HG02970 (cell line): ENCODE measurements around the gene PGRMC2.

Experiments used
- ATAC-seq: cut with Tn5 transposase; IDR thresholded peaks from one replicate; pipeline ENCODE4 v1.9.1; 2021; ENCODE audit warnings: mild to moderate bottlenecking, moderate library complexity, moderate number of reproducible peaks; ENCODE audit not compliant: unreplicated experiment, low FRiP score

The PGRMC2 gene

GRCh38 chr4:128287141-128287870, at the start of gene PGRMC2:
TSS of gene PGRMC2 (minus strand) at chr4:128287813. CDS start at chr4:128287790, 23 bp downstream.
- no peak for ATAC-seq

GRCh38 chr4:128335541-128335940, 47.9 kb upstream of the PGRMC2 start:
- no peak for ATAC-seq

DNA sequence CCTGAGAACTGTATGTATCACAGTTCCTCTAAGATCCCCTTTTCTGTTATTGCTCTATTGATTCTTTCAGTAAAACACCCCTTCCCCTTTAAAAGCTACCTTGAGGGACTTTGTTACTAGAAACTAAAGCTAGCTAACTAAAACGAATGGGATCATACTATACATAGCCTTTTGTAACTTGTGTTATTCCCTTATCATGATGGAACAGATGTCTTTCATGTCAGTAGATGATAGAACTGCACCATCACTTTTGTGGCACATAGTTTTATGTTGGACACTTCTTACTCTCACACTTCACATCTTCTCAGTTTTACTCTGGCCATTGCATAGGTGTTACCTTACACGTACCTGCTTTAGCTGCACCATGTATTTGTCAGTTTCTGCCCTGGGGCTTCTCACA, 46.6 kb upstream of the PGRMC2 start:
- no peak for ATAC-seq

DNA sequence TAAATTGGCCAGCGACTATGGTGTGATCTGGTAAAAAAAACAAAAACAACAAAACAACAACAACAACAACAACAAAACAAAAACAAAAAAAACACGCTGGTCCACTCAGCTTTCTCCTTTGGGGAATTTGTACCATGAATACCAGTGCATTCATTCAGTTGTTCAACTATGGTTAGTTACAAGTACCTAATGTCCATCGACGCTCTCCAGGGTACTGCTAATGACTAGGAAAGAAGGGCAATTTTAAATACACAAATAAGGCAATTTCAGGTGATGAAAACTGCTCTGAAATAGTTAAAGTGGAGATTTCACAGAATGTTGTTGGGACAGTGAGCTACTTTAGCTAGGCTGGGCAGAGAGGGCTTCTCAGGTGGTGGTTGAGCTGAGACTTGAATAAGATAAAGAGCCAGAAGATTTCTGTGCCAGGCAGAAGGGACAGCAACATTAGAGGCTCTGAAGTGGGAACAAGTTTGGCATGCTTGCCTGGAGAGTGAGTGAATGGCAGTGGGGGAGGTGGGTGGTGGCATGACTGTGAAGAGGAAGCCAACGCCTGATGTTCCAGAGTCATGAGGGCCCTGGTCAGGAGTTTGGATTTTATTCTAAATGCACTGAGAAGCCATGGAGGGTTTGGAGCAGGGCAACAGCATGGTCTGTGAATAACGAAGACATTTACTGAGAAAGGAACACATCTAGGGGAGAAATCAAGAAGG, 45.9 kb upstream of the PGRMC2 start:
- ATAC-seq, result no peak

DNA sequence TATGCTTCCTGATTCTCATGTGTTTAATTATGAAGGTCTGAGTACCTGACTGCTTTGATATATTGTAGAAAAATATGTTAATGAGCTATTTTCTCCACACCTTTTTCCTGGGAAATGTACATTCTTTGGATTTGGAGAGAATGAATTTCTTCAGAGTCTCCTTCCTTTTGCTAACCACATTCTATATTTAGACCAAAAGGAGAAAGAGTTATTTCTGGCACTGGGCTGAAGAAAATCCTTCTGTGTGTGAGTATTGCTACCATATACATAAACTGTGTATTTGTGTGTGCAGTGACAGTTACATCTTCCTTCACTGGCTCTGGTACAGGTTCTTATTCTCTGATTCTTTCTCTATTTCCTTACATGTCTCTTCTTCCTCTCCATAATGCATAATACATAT, 44.5 kb upstream of the PGRMC2 start:
- ATAC-seq, result no peak

GRCh38 chr4:128329638-128330037, 42.0 kb upstream of the PGRMC2 start:
- ATAC-seq, result no peak

GRCh38 chr4:128328106-128328505, 40.5 kb upstream of the PGRMC2 start:
- no peak for ATAC-seq

GRCh38 chr4:128323401-128323800, 35.8 kb upstream of the PGRMC2 start:
- no peak for ATAC-seq

DNA sequence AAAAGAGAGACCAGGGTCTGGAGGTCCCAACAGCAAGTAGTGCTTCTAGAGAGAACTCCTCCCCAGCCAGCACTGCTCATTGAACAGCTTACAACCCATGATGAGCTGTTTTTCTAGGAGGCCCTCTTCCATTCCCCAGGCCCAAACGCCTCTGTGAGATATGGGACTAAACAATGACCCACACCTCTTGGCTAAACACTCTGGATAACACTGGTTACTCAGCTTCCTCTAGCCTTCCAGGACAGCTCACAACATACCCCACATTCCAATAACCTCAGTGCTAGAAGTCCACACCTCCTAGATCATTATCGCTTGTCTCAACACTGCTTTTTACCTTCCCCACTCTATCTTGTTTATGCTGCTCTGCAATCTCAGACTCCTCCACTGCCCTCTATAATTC, 35.4 kb upstream of the PGRMC2 start:
- no peak for ATAC-seq

DNA sequence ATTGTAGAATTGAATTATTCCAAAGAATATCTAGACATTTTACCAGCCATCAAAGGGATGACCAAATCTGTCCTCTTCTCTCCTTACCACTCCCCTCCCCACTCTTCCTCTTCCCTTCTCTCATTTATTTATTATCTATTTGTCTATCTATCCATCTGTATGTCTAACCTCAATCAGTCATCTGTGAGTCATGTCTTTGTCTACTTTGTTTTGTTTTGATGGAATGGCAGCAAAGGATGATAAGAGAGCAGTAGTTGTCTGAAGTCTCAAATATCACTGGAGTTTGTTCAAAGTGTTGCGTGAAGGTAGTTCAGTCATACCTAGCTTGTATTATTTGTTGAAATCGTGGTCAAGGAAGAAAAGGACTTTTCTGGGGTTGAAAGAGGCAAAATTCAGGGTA, 34.7 kb upstream of the PGRMC2 start:
- no peak for ATAC-seq

GRCh38 chr4:128320656-128321055, 33.0 kb upstream of the PGRMC2 start:
- ATAC-seq, result no peak

- no peak for ATAC-seq
These were observed 28.3 kb upstream of the PGRMC2 start for GRCh38 chr4:128315756-128316520.

GRCh38 chr4:128311659-128312403, 24.2 kb upstream of the PGRMC2 start:
- ATAC-seq, result no peak

GRCh38 chr4:128310266-128310697, 22.7 kb upstream of the PGRMC2 start:
- ATAC-seq, result no peak

GRCh38 chr4:128309585-128309984, 22.0 kb upstream of the PGRMC2 start:
- no peak for ATAC-seq

DNA sequence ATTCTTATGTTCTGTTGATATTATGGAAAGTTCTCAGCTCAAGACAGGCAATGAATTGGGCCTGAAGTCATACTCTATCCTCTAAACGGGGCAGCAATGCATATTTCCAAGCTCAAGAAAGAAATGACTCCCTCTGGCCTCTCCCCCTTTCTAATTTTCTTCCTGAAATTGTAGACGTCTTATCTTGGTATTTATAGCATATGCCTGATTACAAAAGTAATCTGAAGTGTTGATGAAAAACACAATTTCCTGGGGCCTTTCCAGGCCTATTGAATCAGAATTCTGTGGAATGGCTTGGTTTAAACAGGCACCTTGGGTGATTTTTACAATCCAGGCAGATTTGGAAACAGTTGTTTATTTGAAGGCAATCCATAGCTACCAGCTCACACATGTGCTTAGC, 21.4 kb upstream of the PGRMC2 start:
- ATAC-seq, result no peak

DNA sequence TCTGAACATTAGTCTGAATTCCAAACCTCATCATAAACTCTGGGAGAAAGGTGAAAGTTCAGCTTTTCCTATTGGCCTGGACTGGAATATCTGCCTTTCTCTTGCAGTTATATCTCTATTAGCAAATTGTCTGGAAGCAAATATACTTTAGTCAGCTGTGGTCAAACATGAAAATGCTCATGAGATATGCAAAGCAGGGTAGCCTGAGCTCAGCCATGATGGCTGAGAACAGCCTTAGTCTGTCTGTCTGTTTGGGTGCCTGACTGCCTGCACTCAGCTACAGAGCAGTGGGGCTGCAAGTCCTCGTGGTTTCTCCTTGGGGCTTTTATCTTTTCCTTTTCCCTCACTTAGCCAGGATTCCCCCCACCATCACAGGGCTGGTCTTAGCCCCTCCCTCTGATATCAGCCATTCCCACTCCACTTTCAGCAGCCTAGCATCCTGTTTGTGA, 19.5 kb upstream of the PGRMC2 start:
- ATAC-seq, result no peak

DNA sequence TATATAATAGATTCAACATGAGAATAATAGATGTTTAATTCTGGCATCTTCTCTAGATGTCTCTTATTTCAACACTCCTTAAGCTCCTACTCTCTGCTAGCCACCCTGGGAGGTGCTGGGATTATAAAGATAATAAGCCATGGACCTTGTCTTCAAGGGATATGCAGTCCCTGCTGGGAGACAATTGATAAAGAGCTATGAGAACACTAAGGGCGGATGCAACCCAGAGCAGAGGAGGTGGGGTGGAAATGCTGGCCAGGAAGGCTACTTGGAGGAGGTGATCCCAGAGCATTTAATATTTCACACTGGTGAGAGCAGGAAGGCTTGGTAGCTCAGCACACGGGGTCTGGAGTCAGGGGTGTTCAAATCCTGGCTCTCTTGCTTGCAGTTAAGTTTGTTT, 18.3 kb upstream of the PGRMC2 start:
- ATAC-seq, result no peak

- no peak for ATAC-seq
These were observed 16.4 kb upstream of the PGRMC2 start for GRCh38 chr4:128303986-128304385.

- ATAC-seq, result no peak
These were observed 15.8 kb upstream of the PGRMC2 start for GRCh38 chr4:128303405-128303785.

- no peak for ATAC-seq
These were observed 14.4 kb upstream of the PGRMC2 start for GRCh38 chr4:128301979-128302378.
